ENCODE results near the gene IPO8.

IPO8 gene

DNA sequence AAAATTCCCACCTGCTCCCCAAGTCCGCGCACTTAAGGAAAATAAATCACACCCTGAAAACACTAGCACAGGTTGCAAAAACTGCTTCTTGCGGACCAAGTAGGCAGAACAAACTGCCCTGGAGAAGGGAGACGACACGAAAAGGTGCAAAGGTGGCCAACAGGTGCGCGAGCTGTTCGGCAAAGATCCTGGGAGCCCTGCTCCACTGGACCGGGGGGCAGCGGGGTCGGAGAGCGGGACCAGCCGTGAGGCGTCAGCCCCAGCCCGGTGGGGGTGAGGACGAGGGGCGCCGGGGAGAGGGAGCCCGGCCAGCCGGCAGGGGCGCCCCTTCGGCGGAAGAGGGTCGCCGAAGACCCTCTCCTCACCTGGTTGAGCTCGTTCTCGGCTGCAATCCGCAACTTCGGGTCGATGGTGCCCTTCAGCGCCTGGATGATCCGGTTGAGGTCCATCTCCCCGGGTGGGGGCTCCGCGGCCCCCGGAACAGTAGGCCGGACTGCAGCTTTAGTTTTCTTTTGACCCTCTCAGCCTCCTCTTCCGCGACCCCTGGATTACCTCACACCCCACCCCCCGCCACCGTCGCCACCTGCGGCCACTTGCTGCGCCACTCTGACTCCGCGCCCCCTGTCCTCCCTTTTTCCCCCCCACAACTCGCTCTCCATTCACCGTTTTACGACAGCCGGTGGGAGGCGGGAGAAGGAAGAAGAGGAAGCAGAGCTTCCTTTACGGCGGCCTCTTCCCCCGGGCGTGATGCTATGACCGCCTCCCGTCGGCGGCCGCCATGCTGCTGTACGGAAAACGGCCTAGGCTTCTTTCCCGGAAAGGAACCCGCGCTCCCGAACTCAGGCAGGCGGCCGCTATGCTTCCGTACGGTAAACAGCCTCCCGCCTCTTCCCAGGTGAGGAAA lies at the start of gene IPO8:
TSS of gene IPO8 (minus strand) at position 671 of the 904 bp plus-strand sequence. CDS start at position 449, 222 bp downstream.
- DNase-seq (ENCODE audit: extremely low spot score, insufficient read length, low read depth) (peak; percentile 90), FAIRE-seq (peak; percentile 97)

GRCh38 chr12:30744321-30744720 lies 48.7 kb upstream of the IPO8 start:
- FAIRE-seq = no peak

DNA sequence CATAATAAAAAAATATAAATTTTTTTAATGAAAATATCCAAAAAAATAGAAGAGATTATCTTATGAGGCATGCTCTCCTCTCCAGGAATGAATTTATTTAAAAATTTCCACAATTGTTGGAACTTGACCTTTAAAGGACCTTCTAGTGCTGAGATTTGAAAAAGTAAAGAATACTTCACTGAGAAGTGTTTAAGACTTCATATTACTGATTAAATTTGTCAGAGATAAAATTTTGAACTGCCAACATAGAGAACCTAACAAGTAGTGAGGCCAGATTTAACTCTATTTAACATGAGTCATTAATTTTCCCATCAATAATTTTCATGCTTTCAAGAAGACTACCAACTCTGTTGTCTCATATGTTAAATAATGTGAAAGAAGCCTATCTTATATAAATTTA lies 44.6 kb upstream of the IPO8 start:
- FAIRE-seq = no peak
- no peak for DNase-seq (ENCODE audit: extremely low spot score, insufficient read length, low read depth)

More at GRCh38 chr12:30744321-30744720, 48.7 kb upstream of the IPO8 start:
- no peak for DNase-seq (ENCODE audit: extremely low spot score, insufficient read length, low read depth)

DNA sequence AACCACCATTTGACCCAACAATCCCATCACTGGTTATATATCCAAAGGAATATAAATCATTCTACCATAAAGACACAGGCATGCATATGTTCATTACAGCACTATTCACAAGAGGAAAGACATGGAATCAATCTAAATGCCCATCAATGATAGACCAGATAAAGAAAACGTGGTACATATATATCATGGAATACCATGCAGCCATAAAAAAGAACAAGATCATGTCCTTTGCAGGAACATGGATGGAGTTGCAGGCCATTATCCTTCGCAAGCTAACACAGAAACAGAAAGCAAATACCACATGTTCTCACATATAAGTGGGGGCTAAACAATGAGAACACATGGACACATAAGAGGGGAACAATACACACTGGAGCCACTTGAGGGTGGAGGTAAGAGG lies 43.4 kb upstream of the IPO8 start:
- DNase-seq (ENCODE audit: extremely low spot score, insufficient read length, low read depth) = no peak
- FAIRE-seq = no peak

- no peak for DNase-seq (ENCODE audit: extremely low spot score, insufficient read length, low read depth)
- FAIRE-seq = no peak
Observed at GRCh38 chr12:30732954-30733637, 37.4 kb upstream of the IPO8 start.

DNA sequence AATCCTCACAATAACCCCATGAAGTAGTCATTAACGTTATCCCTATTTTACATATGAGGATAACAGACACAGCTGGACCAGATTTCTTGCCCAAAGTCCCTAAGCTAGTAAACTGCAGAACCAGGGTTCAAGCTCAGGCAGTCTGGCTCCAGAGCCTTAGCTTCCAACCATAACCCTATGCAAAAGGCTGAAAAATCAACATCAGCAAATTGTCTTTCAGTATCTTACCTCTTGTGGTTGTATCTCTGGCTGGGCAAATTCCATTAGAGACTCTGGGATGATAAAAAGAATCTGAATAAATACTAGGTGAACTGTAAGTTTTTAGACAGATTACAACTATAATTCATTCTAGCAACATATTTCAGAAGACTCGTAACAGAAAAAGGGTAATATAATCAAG lies 34.3 kb upstream of the IPO8 start:
- no peak for FAIRE-seq
- DNase-seq (ENCODE audit: extremely low spot score, insufficient read length, low read depth) = no peak

- FAIRE-seq (no peak), DNase-seq (ENCODE audit: extremely low spot score, insufficient read length, low read depth) (no peak)
Observed at GRCh38 chr12:30729547-30729946, 33.9 kb upstream of the IPO8 start.

- no peak for DNase-seq (ENCODE audit: extremely low spot score, insufficient read length, low read depth)
- FAIRE-seq = peak; percentile 48
Observed at GRCh38 chr12:30726647-30727046, 31.0 kb upstream of the IPO8 start.

GRCh38 chr12:30725739-30726138 lies 30.1 kb upstream of the IPO8 start:
- FAIRE-seq (no peak), DNase-seq (ENCODE audit: extremely low spot score, insufficient read length, low read depth) (no peak)

GRCh38 chr12:30719060-30719459 lies 23.4 kb upstream of the IPO8 start:
- DNase-seq (ENCODE audit: extremely low spot score, insufficient read length, low read depth) = no peak
- no peak for FAIRE-seq

- no peak for DNase-seq (ENCODE audit: extremely low spot score, insufficient read length, low read depth)
- FAIRE-seq = no peak
Observed at GRCh38 chr12:30707613-30708342, 12.1 kb upstream of the IPO8 start.

- DNase-seq (ENCODE audit: extremely low spot score, insufficient read length, low read depth) (no peak), FAIRE-seq (no peak)
Observed at GRCh38 chr12:30706476-30706875, 10.8 kb upstream of the IPO8 start.

DNA sequence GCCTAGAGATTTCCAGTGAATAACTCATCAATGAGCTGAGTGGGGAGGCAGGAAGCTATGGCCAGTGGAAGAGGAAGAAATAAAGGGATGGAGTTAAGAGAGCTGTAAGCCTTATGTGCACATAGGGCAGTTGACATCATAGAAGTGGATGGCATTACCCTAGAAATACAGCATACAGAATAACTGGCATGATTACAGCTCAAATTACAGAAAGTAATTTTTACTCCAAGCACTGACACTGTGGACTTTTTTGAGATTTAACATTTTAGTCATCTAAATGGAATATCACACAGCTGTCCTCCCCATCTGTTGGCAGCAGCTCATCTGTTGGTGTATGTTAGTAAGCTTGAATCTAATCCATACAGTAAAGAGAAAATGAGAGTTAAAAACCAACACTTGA lies 5.4 kb upstream of the IPO8 start:
- DNase-seq (ENCODE audit: extremely low spot score, insufficient read length, low read depth) (no peak), FAIRE-seq (no peak)

- FAIRE-seq (no peak), DNase-seq (ENCODE audit: extremely low spot score, insufficient read length, low read depth) (no peak)
Observed at GRCh38 chr12:30700216-30700900, 4.7 kb upstream of the IPO8 start.

GRCh38 chr12:30698346-30698745 lies 2.7 kb upstream of the IPO8 start:
- FAIRE-seq (no peak), DNase-seq (ENCODE audit: extremely low spot score, insufficient read length, low read depth) (no peak)

- FAIRE-seq = no peak
- DNase-seq (ENCODE audit: extremely low spot score, insufficient read length, low read depth) = no peak
Observed at GRCh38 chr12:30696943-30697342, 1.3 kb upstream of the IPO8 start.

DNA sequence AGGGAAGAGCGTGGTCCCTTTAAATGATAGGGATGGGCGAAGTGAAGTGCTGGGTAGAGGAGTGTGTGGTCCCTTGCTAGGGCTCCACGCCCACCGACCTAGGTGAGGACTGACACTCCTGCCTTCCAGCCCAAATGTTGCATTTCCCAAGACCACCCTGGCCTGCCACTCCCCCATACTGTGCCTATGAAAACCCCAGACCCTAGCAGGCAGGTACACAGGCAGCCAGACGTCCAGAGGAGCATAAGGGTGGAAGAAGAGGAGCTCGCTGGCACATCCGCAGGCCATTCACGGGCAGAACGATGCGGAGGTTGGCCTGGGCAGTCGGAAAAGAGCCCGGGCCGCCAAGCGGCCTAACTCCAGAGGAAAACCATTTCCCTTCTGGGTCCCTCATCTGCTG lies 817 bp upstream of the IPO8 start:
- DNase-seq (ENCODE audit: extremely low spot score, insufficient read length, low read depth) = no peak
- FAIRE-seq = no peak

DNA sequence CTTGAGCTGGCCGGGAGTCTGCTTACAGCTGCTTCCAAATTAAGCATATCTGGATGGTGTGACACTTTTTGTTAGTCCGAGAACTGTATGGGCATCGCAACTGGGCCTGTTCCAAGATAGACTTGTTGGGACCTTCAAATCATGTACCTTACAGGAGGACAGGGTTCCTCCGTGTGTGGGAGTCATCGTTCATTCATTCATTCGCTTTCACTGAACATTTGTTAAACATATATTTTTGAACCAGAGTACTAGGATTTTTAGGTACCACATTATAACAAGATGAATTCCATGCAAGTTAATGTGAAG lies 387 bp upstream of the IPO8 start:
- FAIRE-seq (no peak), DNase-seq (ENCODE audit: extremely low spot score, insufficient read length, low read depth) (no peak)

GRCh38 chr12:30694412-30695198 lies 1.1 kb downstream of the IPO8 start:
- FAIRE-seq = peak; percentile 53
- DNase-seq (ENCODE audit: extremely low spot score, insufficient read length, low read depth) = no peak

DNA sequence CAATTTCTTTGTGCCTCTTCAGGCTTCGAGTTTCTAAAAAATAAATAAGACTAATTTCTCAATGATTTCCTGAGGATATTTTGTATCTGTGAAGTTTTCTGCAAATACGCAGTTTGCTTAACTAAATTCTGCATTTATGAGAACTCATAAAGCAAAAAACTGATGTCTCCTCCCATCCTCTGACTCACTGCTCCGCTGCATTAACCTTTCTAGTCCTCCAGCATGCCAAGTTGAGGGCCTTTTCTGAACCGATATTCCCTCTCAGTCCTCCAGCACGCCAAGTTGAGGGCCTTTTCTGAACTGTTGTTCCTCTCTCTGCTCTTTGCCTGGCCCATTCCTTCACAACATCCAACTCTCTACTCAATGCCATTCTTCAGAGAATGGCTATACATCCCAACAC lies 3.2 kb downstream of the IPO8 start:
- DNase-seq (ENCODE audit: extremely low spot score, insufficient read length, low read depth) (no peak), FAIRE-seq (no peak)
